ENCODE data around the gene SLC29A3. TPM values are rescaled to one million over a fixed set of nuclear protein-coding genes. Genes with fewer than 3 reads are reported as not detected.

Gene SLC29A3
- total and polyA plus RNA-seq, 2 of the 8 experiments (the other 6 are each of a cell fraction or from before 2014, with no cell fraction given), result 14.0 to 24.6 TPM

DNA sequence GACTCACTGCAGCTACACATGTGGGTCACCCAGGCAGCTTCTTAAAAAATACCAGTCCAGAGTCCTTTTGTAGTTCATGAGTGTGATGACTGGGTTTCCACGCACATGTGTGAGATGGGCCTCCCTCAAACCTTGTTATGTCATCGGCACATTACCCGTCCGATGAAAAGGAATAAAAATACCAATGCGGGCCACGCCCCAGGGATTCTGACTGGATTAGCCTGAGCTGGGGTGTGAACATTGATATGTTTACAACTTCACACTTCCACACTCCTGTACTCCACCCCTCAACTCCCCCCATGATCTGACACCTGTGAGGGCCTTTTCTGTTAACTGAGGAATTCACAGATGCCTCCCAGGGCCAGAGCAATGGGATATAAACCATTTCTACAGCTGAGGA is 6.2 kb downstream of the SLC29A3 start:
- Histone ChIP-seq H2BK20ac (ENCODE audit: low read length) (no peak overlapping the region), H3K9ac (replicated peaks in 1 of 4; ENCODE audit: extremely low read depth in 1 of 4, low read depth in 3 of 4, low read length in 3 of 4) (no peak overlapping the region), H2BK12ac (ENCODE audit: low read depth, low read length) (no peak overlapping the region), H2BK5ac (ENCODE audit: low read depth, low read length) (no peak overlapping the region), H2BK15ac (ENCODE audit: low read length) (no peak overlapping the region), H4K5ac (ENCODE audit: insufficient read length, low read depth, low read length) (no peak overlapping the region), H3K79me2 (ENCODE audit: control insufficient read depth in 1 of 2, insufficient read depth in 2 of 2, low read length in 2 of 2) (no peaks in the 10 kb centered on the region), H3K23me2 (ENCODE audit: low read depth, low read length) (no peaks in the 10 kb centered on the region), H3K27ac (ENCODE audit: low read depth, low read length) (no peak overlapping the region), H3K18ac (ENCODE audit: extremely low read depth, low read length) (no peak overlapping the region), H3K79me1 (ENCODE audit: low read depth, low read length) (0 out of 2 replicates have a peak, but pooled peaks cover 4% of the 10 kb centered on the region), H4K91ac (replicated peaks; ENCODE audit: insufficient read length, low read length) (no peak overlapping the region), H3K4me2 (ENCODE audit: insufficient read depth in 1 of 2, low read depth in 2 of 2, low read length in 2 of 2) (no peak overlapping the region), H4K8ac (ENCODE audit: extremely low read depth, insufficient read depth, low read length) (no peak overlapping the region), H3K56ac (replicated peaks; ENCODE audit: insufficient read length, low read depth, low read length) (no peak overlapping the region), H3K27me3 (replicated peaks in 1 of 4; ENCODE audit: control insufficient read depth in 3 of 4, extremely low read depth in 1 of 4, insufficient read depth in 3 of 4, low read length in 3 of 4) (no peaks in the 10 kb centered on the region), H3K4me1 (replicated peaks in 1 of 4; ENCODE audit: control insufficient read depth in 3 of 4, insufficient read depth in 4 of 4, low read length in 3 of 4) (0 out of 7 replicates have a peak, but pooled peaks cover 0 to 2% (median 0%) of the 10 kb centered on the region in 4 experiments), H3K4me3 (ENCODE audit: extremely low read depth in 1 of 4, insufficient read depth in 2 of 4, low read depth in 3 of 4, low read length in 4 of 4) (no peak overlapping the region), H2AK5ac (ENCODE audit: low read depth, low read length) (no peak overlapping the region), H3K9me3 (ENCODE audit: insufficient read depth in 2 of 2, low read depth in 1 of 2, low read length in 1 of 2) (no peaks in the 10 kb centered on the region), H3K14ac (ENCODE audit: insufficient read length) (no peak overlapping the region), H3K4ac (replicated peaks; ENCODE audit: insufficient read length, low read depth, low read length) (no peak overlapping the region), H2AFZ (ENCODE audit: low read length) (no peak overlapping the region), H3K23ac (ENCODE audit: insufficient read length) (no peak overlapping the region), H4K20me1 (replicated peaks in 1 of 2; ENCODE audit: control insufficient read depth in 1 of 2, insufficient read depth in 2 of 2, low read length in 2 of 2) (peaks cover 0 to 3% of the 10 kb centered on the region in 2 experiments), H3K36me3 (ENCODE audit: control insufficient read depth in 2 of 4, insufficient read depth in 4 of 4, low read length in 3 of 4) (peaks cover 0 to 18% (median 13%) of the 10 kb centered on the region in 4 experiments; a peak in 6 of 8 replicates), H2BK120ac (replicated peaks; ENCODE audit: low read depth, low read length) (no peak overlapping the region)
- 95% methylated on average over 6 of the region's 6 CpGs; no CpG with 5 or more reads in 1 of the 2 experiments for WGBS, 2 experiments (ENCODE audit: extremely low coverage in 1 of 2, insufficient coverage in 1 of 2, insufficient read length in 1 of 2, insufficient replicate concordance in 2 of 2, low coverage in 1 of 2, low lambda C conversion rate in 2 of 2, missing lambda C conversion rate in 1 of 2)
- ChIA-PET CTCF (ENCODE audit: partially characterized antibody) (interaction anchor here (0.7 to 22.4 kb wide), 9 partner anchors 9 to 382 kb away, joined by 3 to 401 read pairs (median 3); no protein-coding TSS in a partner anchor), POLR2A (ENCODE audit: partially characterized antibody) (interaction anchor here (1.8 kb wide), 1 partner anchor 12 kb away, joined by 4 read pairs; no protein-coding TSS in a partner anchor)
- TF ChIP-seq TEAD4 (IDR thresholded peaks at IDR 0.05; ENCODE audit: low read depth, low read length) (no peak), HDAC6 (IDR thresholded peaks at IDR 0.05; ENCODE audit: low read depth, low read length) (no peak), RXRA (IDR thresholded peaks at IDR 0.05; ENCODE audit: insufficient read depth, low read depth, low read length) (no peak), RFX5 (IDR thresholded peaks at IDR 0.05; ENCODE audit: borderline replicate concordance, low read depth, low read length) (no peak), CREB1 (IDR thresholded peaks at IDR 0.05) (no peak), JUND (IDR thresholded peaks at IDR 0.05; ENCODE audit: low read length) (no peak), TAF1 (IDR thresholded peaks at IDR 0.05; ENCODE audit: low read depth, low read length) (no peak)
- TF ChIP-seq, protein P1, sequence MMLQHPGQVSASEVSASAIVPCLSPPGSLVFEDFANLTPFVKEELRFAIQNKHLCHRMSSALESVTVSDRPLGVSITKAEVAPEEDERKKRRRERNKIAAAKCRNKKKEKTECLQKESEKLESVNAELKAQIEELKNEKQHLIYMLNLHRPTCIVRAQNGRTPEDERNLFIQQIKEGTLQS (IDR thresholded peaks at IDR 0.05; ENCODE audit: insufficient read depth, low read depth, low read length), result no peak
- DNase-seq (ENCODE audit: low read depth in 1 of 2, low spot score in 2 of 2) (no peak), FAIRE-seq (no peak)

Data from H1 (cell line).